H9 (cell line): ENCODE results near the gene LRP3. TPM values are rescaled to one million over a fixed set of nuclear protein-coding genes. Genes with fewer than 3 reads are reported as not detected.

ENCODE experiments used
- DNase-seq: peaks from one replicate; pipeline ENCODE4 v3.0.0-alpha.2; 2017
- H2AFZ ChIP-seq: one replicate; pipeline ENCODE4 v1.6.1; 2013; ENCODE audit warnings: mild to moderate bottlenecking, low read length, control low read depth, moderate library complexity
- H2AK5ac ChIP-seq: 2 replicates; pipeline ENCODE4 v1.6.1; 2013; ENCODE audit warnings: low read length, control low read depth, mixed read lengths; ENCODE audit not compliant: insufficient read length
- H2BK120ac ChIP-seq: one replicate; pipeline ENCODE4 v1.6.1; 2013; ENCODE audit warnings: low read depth, mild to moderate bottlenecking, low read length, control low read depth, inconsistent platforms; ENCODE audit not compliant: poor library complexity, severe bottlenecking
- H2BK12ac ChIP-seq: 2 replicates; pipeline ENCODE4 v1.6.1; 2013; ENCODE audit warnings: low read length, control low read depth, mixed read lengths, low read depth; ENCODE audit not compliant: insufficient read length
- H2BK15ac ChIP-seq: 2 replicates; pipeline ENCODE4 v1.6.1; 2013; ENCODE audit warnings: low read depth, low read length, control low read depth
- H2BK20ac ChIP-seq: one replicate; pipeline ENCODE4 v1.6.1; 2013; ENCODE audit warnings: low read depth, mild to moderate bottlenecking, low read length, control low read depth, inconsistent platforms; ENCODE audit not compliant: poor library complexity, severe bottlenecking
- H2BK5ac ChIP-seq: 2 replicates; pipeline ENCODE4 v1.6.1; 2013; ENCODE audit warnings: low read length, control low read depth, mixed read lengths; ENCODE audit not compliant: insufficient read length
- H3K14ac ChIP-seq: 2 replicates; pipeline ENCODE4 v1.6.1; 2013; ENCODE audit warnings: low read length, control low read depth; ENCODE audit not compliant: insufficient read depth
- H3K18ac ChIP-seq: 2 replicates; pipeline ENCODE4 v1.6.1; 2013; ENCODE audit warnings: low read depth, mild to moderate bottlenecking, mixed read lengths, low read length, control low read depth; ENCODE audit not compliant: insufficient read length
- H3K23ac ChIP-seq: 2 replicates; pipeline ENCODE4 v1.6.1; 2013; ENCODE audit warnings: low read length, control low read depth, mixed read lengths, low read depth; ENCODE audit not compliant: insufficient read length
- H3K23me2 ChIP-seq: 2 replicates; pipeline ENCODE4 v1.6.1; 2013; ENCODE audit warnings: low read depth, mild to moderate bottlenecking, mixed read lengths, low read length, control low read depth; ENCODE audit not compliant: insufficient read length, poor library complexity, severe bottlenecking
- H3K27ac ChIP-seq: 2 replicates; pipeline ENCODE4 v1.5.1; 2013; ENCODE audit warnings: low read length, control low read depth, mixed read lengths, low read depth; ENCODE audit not compliant: insufficient read length
- H3K27me3 ChIP-seq: 2 replicates; pipeline ENCODE4 v1.6.1; 2013; ENCODE audit warnings: low read length, control low read depth, inconsistent platforms; ENCODE audit not compliant: insufficient read depth
- H3K4ac ChIP-seq: 2 replicates; pipeline ENCODE4 v1.6.1; 2013; ENCODE audit warnings: low read depth, mild to moderate bottlenecking, control low read depth, inconsistent platforms, low read length, moderate library complexity
- H3K4me1 ChIP-seq: 2 replicates; pipeline ENCODE4 v1.6.1; 2013; ENCODE audit warnings: low read length, control low read depth, inconsistent platforms; ENCODE audit not compliant: insufficient read depth
- H3K4me2 ChIP-seq: 2 replicates; pipeline ENCODE4 v1.6.1; 2013; ENCODE audit warnings: low read length, control low read depth, mixed read lengths; ENCODE audit not compliant: insufficient read length, insufficient read depth
- H3K56ac ChIP-seq: 2 replicates; pipeline ENCODE4 v1.6.1; 2013; ENCODE audit warnings: low read depth, mild to moderate bottlenecking, mixed read lengths, low read length, control low read depth; ENCODE audit not compliant: insufficient read length
- H3K79me1 ChIP-seq: 2 replicates; pipeline ENCODE4 v1.6.1; 2013; ENCODE audit warnings: low read depth, mild to moderate bottlenecking, moderate library complexity, low read length, control low read depth, inconsistent platforms; ENCODE audit not compliant: insufficient read depth, poor library complexity, severe bottlenecking
- H3K79me2 ChIP-seq: 2 replicates; pipeline ENCODE4 v1.6.1; 2013; ENCODE audit warnings: low read length, control low read depth, inconsistent platforms; ENCODE audit not compliant: insufficient read depth
- H3K9ac ChIP-seq: 2 replicates; pipeline ENCODE4 v1.6.1; 2013; ENCODE audit warnings: low read length, control low read depth, mixed read lengths; ENCODE audit not compliant: insufficient read length; ENCODE audit errors: extremely low read depth
- H3K9me3 ChIP-seq: one replicate; pipeline ENCODE4 v1.6.1; 2013; ENCODE audit warnings: low read depth, low read length, inconsistent platforms; ENCODE audit not compliant: control insufficient read depth
- H3T11ph ChIP-seq: one replicate; pipeline ENCODE4 v1.6.1; 2013; ENCODE audit warnings: mild to moderate bottlenecking, low read length, control low read depth, inconsistent platforms
- H4K20me1 ChIP-seq: one replicate; pipeline ENCODE4 v1.6.1; 2013; ENCODE audit not compliant: control insufficient read depth, insufficient read length, insufficient read depth
- H4K5ac ChIP-seq: 2 replicates; pipeline ENCODE4 v1.6.1; 2013; ENCODE audit warnings: low read depth, mild to moderate bottlenecking, mixed read lengths, low read length, control low read depth; ENCODE audit not compliant: insufficient read length
- H4K8ac ChIP-seq: replicated peaks from 2 replicates; pipeline ENCODE4 v1.6.1; 2013; ENCODE audit warnings: low read length, control low read depth, mixed read lengths, low read depth; ENCODE audit not compliant: insufficient read length
- H4K91ac ChIP-seq: 2 replicates; pipeline ENCODE4 v1.6.1; 2013; ENCODE audit warnings: low read depth, mild to moderate bottlenecking, moderate library complexity, mixed read lengths, low read length, control low read depth; ENCODE audit not compliant: insufficient read length
- H3K27ac Mint-ChIP-seq, 3 experiments: 2 replicates in 2 of 3; 3 replicates in 1 of 3; pipeline ENCODE4 v1.8.0; 2020 to 2021; ENCODE audit warnings: mixed read lengths in 3 of 3, mild to moderate bottlenecking in 1 of 3, moderate library complexity in 1 of 3
- H3K27me3 Mint-ChIP-seq: 2 replicates; pipeline ENCODE4 v1.8.0; 2021; ENCODE audit warnings: low read depth, mild to moderate bottlenecking, moderate library complexity, mixed read lengths
- H3K36me3 Mint-ChIP-seq, 3 experiments: 2 replicates in 2 of 3; 3 replicates in 1 of 3; pipeline ENCODE4 v1.8.0; 2020 to 2021; ENCODE audit warnings: low read depth in 3 of 3, mixed read lengths in 3 of 3; ENCODE audit not compliant: insufficient read depth in 1 of 3
- H3K4me1 Mint-ChIP-seq, 2 experiments: 2 replicates each; pipeline ENCODE4 v1.8.0; 2020; ENCODE audit warnings: mixed read lengths in 2 of 2
- H3K4me3 Mint-ChIP-seq, 2 experiments: 2 replicates in 1 of 2; 3 replicates in 1 of 2; pipeline ENCODE4 v1.8.0; 2020 to 2021; ENCODE audit warnings: mild to moderate bottlenecking in 2 of 2, mixed read lengths in 2 of 2, moderate library complexity in 1 of 2
- H3K9me3 Mint-ChIP-seq, 2 experiments: 2 replicates in 1 of 2; 3 replicates in 1 of 2; pipeline ENCODE4 v1.8.0; 2020; ENCODE audit warnings: mild to moderate bottlenecking in 2 of 2, mixed read lengths in 2 of 2, moderate library complexity in 1 of 2
- CTCF ChIP-seq: fragments of 200-600 bp; sonication (generic); conservative IDR thresholded peaks from 3 replicates; pipeline ENCODE4 v1.8.0; 2021; ENCODE audit warnings: antibody characterized with exemption, mild to moderate bottlenecking
- WGBS: extraction: QIAGEN DNeasy Blood & Tissue Kit; methylation state at CpG from one replicate; pipeline ENCODE4 v1.1.7; 2013; ENCODE audit warnings: missing lambda C conversion rate, low lambda C conversion rate, mixed read lengths; ENCODE audit not compliant: insufficient read length; ENCODE audit errors: extremely low coverage; 5-methylcytosine and 5-hydroxymethylcytosine counted together
- total RNA-seq: library from RNA; stranded (reverse); gene quantifications from 2 replicates; pipeline ENCODE4 v1.2.1, GENCODE V29; 2021

The LRP3 gene
- total RNA-seq, 1 experiment from 2014 or later, result 29.2 TPM

GRCh38 chr19:33214596-33214995 is 20.5 kb downstream of the LRP3 start:
- WGBS, result no CpG with 5 or more reads among the region's 6 CpGs
- Histone ChIP-seq H2BK120ac (no peak overlapping the region), H3K4me2 (no peak overlapping the region), H3T11ph (no peak overlapping the region), H3K4me1 (no peaks in the 10 kb centered on the region), H4K91ac (no peak overlapping the region), H3K9ac (no peak overlapping the region), H2BK20ac (no peak overlapping the region), H4K5ac (no peak overlapping the region), H2BK15ac (no peak overlapping the region), H3K56ac (no peak overlapping the region), H3K27ac (no peak overlapping the region), H3K4ac (no peak overlapping the region), H3K79me2 (no peaks in the 10 kb centered on the region), H3K79me1 (no peaks in the 10 kb centered on the region), H4K20me1 (no peaks in the 10 kb centered on the region), H4K8ac (no peak overlapping the region), H2BK5ac (no peak overlapping the region), H2AFZ (no peak overlapping the region), H3K27me3 (no peaks in the 10 kb centered on the region), H3K18ac (no peak overlapping the region), H2AK5ac (no peak overlapping the region), H3K23ac (no peak overlapping the region), H3K9me3 (no peaks in the 10 kb centered on the region), H3K23me2 (no peaks in the 10 kb centered on the region), H3K14ac (no peak overlapping the region), H2BK12ac (no peak overlapping the region)
- Mint-ChIP-seq H3K27me3 (peaks cover 2% of the 10 kb centered on the region; the same call in 1 of the 2 replicates), H3K27ac (peak overlapping the region in 2 of 3 experiments; percentile 19 to 55; a peak in 3 of 7 replicates), H3K36me3 (no peaks in the 10 kb centered on the region), H3K9me3 (no peaks in the 10 kb centered on the region), H3K4me1 (peaks cover 9 to 17% of the 10 kb centered on the region in 2 experiments), H3K4me3 (peak overlapping the region in 1 of 2 experiments; percentile 4; a peak in 1 of 5 replicates)
- peak; percentile 79 for DNase-seq
- peak; percentile 63 for TF ChIP-seq CTCF
